PFSK-1 (cell line): ENCODE results near the gene PHLDB3.

ENCODE experiments used
- FOXP2 ChIP-seq: optimal IDR thresholded peaks from 2 replicates; pipeline ENCODE3; 2011; ENCODE audit warnings: borderline replicate concordance, control low read depth, inconsistent platforms; ENCODE audit not compliant: insufficient read depth; ENCODE audit errors: extremely low read length, extremely low read depth
- REST ChIP-seq, 2 experiments: IDR thresholded peaks; 2 replicates each; pipeline versions ENCODE4 v1.6.1 to v1.8.0; 2011 to 2012; ENCODE audit warnings: low read depth in 2 of 2, low read length in 2 of 2, control low read depth in 1 of 2, inconsistent platforms in 1 of 2, mild to moderate bottlenecking in 1 of 2, moderate library complexity in 1 of 2; ENCODE audit not compliant: insufficient read depth in 1 of 2
- SIN3A ChIP-seq: IDR thresholded peaks from 2 replicates; pipeline ENCODE4 v1.6.1; 2012; ENCODE audit warnings: mild to moderate bottlenecking, low read length, moderate library complexity, borderline replicate concordance; ENCODE audit not compliant: insufficient read depth
- TAF1 ChIP-seq: IDR thresholded peaks from 2 replicates; pipeline ENCODE4 v1.6.1; 2012; ENCODE audit warnings: low read length, control low read depth, borderline replicate concordance; ENCODE audit not compliant: insufficient read depth

- TF ChIP-seq TAF1: no peak
- no peak for TF ChIP-seq SIN3A
- no peak for TF ChIP-seq FOXP2
- no peak for TF ChIP-seq REST (IDR thresholded peaks at IDR 0.05; ENCODE audit: insufficient read depth in 1 of 2, low read depth in 2 of 2, low read length in 2 of 2)
Observed at GRCh38 chr19:43525836-43526771, 21.6 kb upstream of the PHLDB3 start.
